Left renal cortex interstitium (tissue), 4 donors: ENCODE measurements around the gene HLA-DQA1. TPM values are rescaled to one million over a fixed set of nuclear protein-coding genes. Genes with fewer than 3 reads are reported as not detected.
"Not testable (repeated sequence)": the region's sequence is repeated elsewhere in the genome, so short reads cannot be mapped to it uniquely, and the experiment has no call there.

Source experiments
- DNase-seq, 4 donors: peaks; one replicate each; pipeline ENCODE4 v3.0.0-alpha.2; 2013; ENCODE audit warnings: low read depth in 4 of 4, low spot score in 2 of 4, missing footprints in 1 of 4
- polyA plus RNA-seq, 4 donors: library from polyadenylated mRNA; unstranded; fragments of 120-200 nt; gene quantifications; one replicate each; pipeline ENCODE4 v1.2.1, GENCODE V29; 2013; ENCODE audit not compliant: insufficient read length in 4 of 4

HLA-DQA1 gene
- polyA plus RNA-seq, 4 donors: 2.6 to 5.7 (median 3.8) TPM

GRCh38 chr6:32657819-32658218, 20.6 kb downstream of the HLA-DQA1 start:
- not testable (repeated sequence) for DNase-seq

GRCh38 chr6:32658268-32658897, 21.2 kb downstream of the HLA-DQA1 start:
- DNase-seq: no peak

- no peak for DNase-seq
Measured at GRCh38 chr6:32659856-32660595, 22.8 kb downstream of the HLA-DQA1 start.

- DNase-seq: no peak
Measured at GRCh38 chr6:32662099-32662498, 24.9 kb downstream of the HLA-DQA1 start.

- DNase-seq: no peak
Measured at GRCh38 chr6:32662836-32663235, 25.6 kb downstream of the HLA-DQA1 start.

- DNase-seq: no peak
Measured at GRCh38 chr6:32664354-32664753, 27.1 kb downstream of the HLA-DQA1 start.

GRCh38 chr6:32664827-32665362, 27.7 kb downstream of the HLA-DQA1 start:
- DNase-seq: no peak

GRCh38 chr6:32665661-32666060, 28.5 kb downstream of the HLA-DQA1 start:
- DNase-seq: no peak

GRCh38 chr6:32666420-32667300, 29.5 kb downstream of the HLA-DQA1 start, which contains the start of gene HLA-DQB1:
HLA-DQB1 (minus strand) TSS chr6:32666657; CDS start chr6:32666607, 50 bp downstream.
- peak in 2 of 4 donors; percentile 35 to 63 for DNase-seq

GRCh38 chr6:32668226-32668747, 31.1 kb downstream of the HLA-DQA1 start:
- DNase-seq: no peak

- DNase-seq: no peak
Measured at GRCh38 chr6:32669240-32669639, 32.0 kb downstream of the HLA-DQA1 start.

- DNase-seq: no peak
Measured at GRCh38 chr6:32669893-32670292, 32.7 kb downstream of the HLA-DQA1 start.

GRCh38 chr6:32671908-32672307, 34.7 kb downstream of the HLA-DQA1 start:
- not testable (repeated sequence) for DNase-seq

- not testable (repeated sequence) for DNase-seq
Measured at GRCh38 chr6:32674123-32674522, 36.9 kb downstream of the HLA-DQA1 start.

GRCh38 chr6:32679492-32679891, 42.3 kb downstream of the HLA-DQA1 start:
- no peak for DNase-seq

- DNase-seq: no peak
Measured at GRCh38 chr6:32680055-32680454, 42.8 kb downstream of the HLA-DQA1 start.

GRCh38 chr6:32684246-32684645, 47.0 kb downstream of the HLA-DQA1 start:
- no peak for DNase-seq

- DNase-seq: no peak
Measured at GRCh38 chr6:32685603-32686002, 48.4 kb downstream of the HLA-DQA1 start.

GRCh38 chr6:32689531-32690501, 52.6 kb downstream of the HLA-DQA1 start:
- DNase-seq: no peak
